Neural cell (in vitro differentiated cells): Measurements from ENCODE around the gene TMPRSS6. TPM values are rescaled to one million over a fixed set of nuclear protein-coding genes. Genes with fewer than 3 reads are reported as not detected.

Source experiments
- H2AFZ ChIP-seq: fragments of 200-600, 300-800 bp; sonication (generic), shearing (Covaris generic); 2 replicates; pipeline ENCODE4 v1.6.0; 2014; ENCODE audit warnings: low read depth, mild to moderate bottlenecking, antibody characterized with exemption, low read length, moderate library complexity
- H3F3A ChIP-seq: fragments of 200-600 bp; shearing (Covaris generic); 2 replicates; pipeline ENCODE4 v1.6.1; 2016; ENCODE audit warnings: mild to moderate bottlenecking, moderate library complexity, mixed read lengths, antibody characterized with exemption, low read length; ENCODE audit not compliant: insufficient read depth, poor library complexity, severe bottlenecking
- H3K27ac ChIP-seq: fragments of 200-600, 300-800 bp; sonication (generic), shearing (Covaris generic); 2 replicates; pipeline ENCODE4 v1.5.1; 2014; ENCODE audit warnings: mild to moderate bottlenecking, low read length, moderate library complexity
- H3K27me3 ChIP-seq: fragments of 300-800, 200-600 bp; sonication (generic), shearing (Covaris generic); 2 replicates; pipeline ENCODE4 v1.6.0; 2014; ENCODE audit warnings: mild to moderate bottlenecking, low read depth, low read length, moderate library complexity; ENCODE audit not compliant: insufficient read depth
- H3K36me3 ChIP-seq: fragments of 300-800, 200-600 bp; sonication (generic), shearing (Covaris generic); 2 replicates; pipeline ENCODE4 v1.5.1; 2014; ENCODE audit warnings: mild to moderate bottlenecking, antibody characterized with exemption, low read length, moderate library complexity; ENCODE audit not compliant: insufficient read depth
- H3K4me2 ChIP-seq: fragments of 300-800, 200-600 bp; sonication (generic), shearing (Covaris generic); 2 replicates; pipeline ENCODE4 v1.6.0; 2014; ENCODE audit warnings: mild to moderate bottlenecking, low read length
- H3K4me3 ChIP-seq: fragments of 300-800, 200-600 bp; sonication (generic), shearing (Covaris generic); 2 replicates; pipeline ENCODE4 v1.5.1; 2014; ENCODE audit warnings: mild to moderate bottlenecking, low read length, moderate library complexity
- H3K79me2 ChIP-seq: fragments of 200-600 bp; shearing (Covaris generic); replicated peaks from 2 replicates; pipeline ENCODE4 v1.6.0; 2014; ENCODE audit warnings: mild to moderate bottlenecking, low read length, moderate library complexity; ENCODE audit not compliant: insufficient read depth
- H3K9ac ChIP-seq: fragments of 300-800, 200-600 bp; sonication (generic), shearing (Covaris generic); 2 replicates; pipeline ENCODE4 v1.6.1; 2016; ENCODE audit warnings: mild to moderate bottlenecking, low read length, mixed read lengths
- H3K9me2 ChIP-seq: fragments of 200-600 bp; shearing (Covaris generic); 2 replicates; pipeline ENCODE4 v1.6.1; 2016; ENCODE audit warnings: mild to moderate bottlenecking, low read length, mixed read lengths; ENCODE audit not compliant: insufficient read depth
- H3K9me3 ChIP-seq: fragments of 200-600, 300-800 bp; sonication (generic), shearing (Covaris generic); 2 replicates; pipeline ENCODE4 v1.6.1; 2016; ENCODE audit warnings: mild to moderate bottlenecking, mixed run types, low read length, moderate library complexity, mixed read lengths
- H4K20me1 ChIP-seq: fragments of 200-600 bp; shearing (Covaris generic); 2 replicates; pipeline ENCODE4 v1.6.1; 2016; ENCODE audit warnings: mild to moderate bottlenecking, mixed run types; ENCODE audit not compliant: insufficient read depth
- CTCF ChIP-seq: fragments of 450-650 bp; IDR thresholded peaks from 2 replicates; pipeline ENCODE4 v1.5.1; 2014; ENCODE audit warnings: antibody characterized with exemption, mild to moderate bottlenecking, moderate library complexity; ENCODE audit not compliant: poor library complexity, severe bottlenecking
- EP300 ChIP-seq: fragments of 450-650 bp; conservative IDR thresholded peaks from 2 replicates; pipeline ENCODE4 v1.6.1; 2014; ENCODE audit warnings: antibody characterized with exemption, mild to moderate bottlenecking, moderate library complexity; ENCODE audit not compliant: poor library complexity, severe bottlenecking
- EZH2 ChIP-seq: fragments of 200-600, 300-800 bp; shearing (Covaris generic), sonication (generic); IDR thresholded peaks from 2 replicates; pipeline ENCODE4 v1.6.1; 2014; ENCODE audit warnings: antibody characterized with exemption, low read length, borderline replicate concordance, mild to moderate bottlenecking; ENCODE audit not compliant: insufficient read depth, poor library complexity, severe bottlenecking
- MXI1 ChIP-seq: fragments of 450-650 bp; conservative IDR thresholded peaks from 2 replicates; pipeline ENCODE4 v1.6.1; 2014; ENCODE audit warnings: antibody characterized with exemption, mild to moderate bottlenecking; ENCODE audit not compliant: poor library complexity, severe bottlenecking
- POLR2AphosphoS5 ChIP-seq: IDR thresholded peaks from 2 replicates; pipeline ENCODE4 v1.6.1; 2012
- RAD21 ChIP-seq: fragments of 450-650 bp; conservative IDR thresholded peaks from 2 replicates; pipeline ENCODE4 v1.6.1; 2014; ENCODE audit warnings: antibody characterized with exemption, mild to moderate bottlenecking, moderate library complexity
- REST ChIP-seq: IDR thresholded peaks from 2 replicates; pipeline ENCODE4 v1.6.1; 2012; ENCODE audit warnings: borderline replicate concordance
- SMC3 ChIP-seq: fragments of 450-650 bp; conservative IDR thresholded peaks from 2 replicates; pipeline ENCODE4 v1.6.1; 2014; ENCODE audit warnings: antibody characterized with exemption, mild to moderate bottlenecking, moderate library complexity; ENCODE audit not compliant: poor library complexity
- TAF1 ChIP-seq: IDR thresholded peaks from 2 replicates; pipeline ENCODE4 v1.6.1; 2012; ENCODE audit warnings: low read depth
- polyA plus RNA-seq: library from polyadenylated mRNA; depleted of rRNA; stranded (reverse); fragments of >200 nt; gene quantifications from 2 replicates; pipeline ENCODE4 v1.2.3, GENCODE V29; 2014

TMPRSS6 gene
- polyA plus RNA-seq, 1 donor from 2014 or later, result not detected

GRCh38 chr22:37095113-37095512, 14.4 kb downstream of the TMPRSS6 start:
- Histone ChIP-seq H2AFZ (no peak overlapping the region), H3K4me3 (no peak overlapping the region), H3K4me2 (no peak overlapping the region), H3K9me3 (no peaks in the 10 kb centered on the region), H3K79me2 (no peaks in the 10 kb centered on the region), H3K27me3 (no peaks in the 10 kb centered on the region), H3K36me3 (no peaks in the 10 kb centered on the region), H3K9me2 (no peaks in the 10 kb centered on the region), H4K20me1 (no peaks in the 10 kb centered on the region), H3K27ac (no peak overlapping the region), H3K9ac (no peak overlapping the region), H3F3A (no peaks in the 10 kb centered on the region)
- TF ChIP-seq EP300 (no peak), RAD21 (no peak)

GRCh38 chr22:37094239-37094638, 15.3 kb downstream of the TMPRSS6 start:
- no peaks in the 10 kb centered on the region for H3K27me3 ChIP-seq
- no peak for TF ChIP-seq TAF1
- TF ChIP-seq CTCF, result no peak
- no peak for TF ChIP-seq RAD21
- TF ChIP-seq EP300, result no peak
- TF ChIP-seq EZH2, result no peak
- TF ChIP-seq SMC3, result no peak
- TF ChIP-seq POLR2AphosphoS5, result no peak
- TF ChIP-seq MXI1, result no peak
- TF ChIP-seq REST, result no peak
- no peaks in the 10 kb centered on the region for H3F3A ChIP-seq
- no peaks in the 10 kb centered on the region for H4K20me1 ChIP-seq
- H3K27ac ChIP-seq, result no peak overlapping the region
- no peaks in the 10 kb centered on the region for H3K79me2 ChIP-seq
- no peaks in the 10 kb centered on the region for H3K9me3 ChIP-seq
- H3K4me2 ChIP-seq, result no peak overlapping the region
- H2AFZ ChIP-seq, result no peak overlapping the region
- H3K36me3 ChIP-seq, result no peaks in the 10 kb centered on the region
- no peak overlapping the region for H3K4me3 ChIP-seq
- H3K9ac ChIP-seq, result no peak overlapping the region
- no peaks in the 10 kb centered on the region for H3K9me2 ChIP-seq

GRCh38 chr22:37092997-37093396, 16.5 kb downstream of the TMPRSS6 start:
- TF ChIP-seq RAD21 (no peak), EP300 (no peak), EZH2 (no peak), SMC3 (no peak), POLR2AphosphoS5 (no peak), REST (no peak), MXI1 (no peak)
- no peaks in the 10 kb centered on the region for H3K36me3 ChIP-seq
- no peaks in the 10 kb centered on the region for H3K9me3 ChIP-seq
- no peaks in the 10 kb centered on the region for H3K27me3 ChIP-seq
- H3K4me3 ChIP-seq, result no peak overlapping the region
- no peaks in the 10 kb centered on the region for H3F3A ChIP-seq
- no peaks in the 10 kb centered on the region for H3K79me2 ChIP-seq
- no peak overlapping the region for H3K4me2 ChIP-seq
- H3K27ac ChIP-seq, result no peak overlapping the region
- no peak overlapping the region for H3K9ac ChIP-seq
- no peaks in the 10 kb centered on the region for H3K9me2 ChIP-seq
- H2AFZ ChIP-seq, result no peak overlapping the region
- H4K20me1 ChIP-seq, result no peaks in the 10 kb centered on the region
